Measurements from ENCODE around the gene COL8A1. TPM values are rescaled to one million over a fixed set of nuclear protein-coding genes. Genes with fewer than 3 reads are reported as not detected.

The COL8A1 gene
- total and polyA plus RNA-seq, 7 experiments from 2014 or later, result 0.13 to 0.24 (median 0.14) TPM; not detected in 3

- H3K36me3 Mint-ChIP-seq, result no peaks in the 10 kb centered on the region
- CTCF ChIA-PET, result no interaction called here
Observed at GRCh38 chr3:99620077-99620767, 18.2 kb upstream of the COL8A1 start.

GRCh38 chr3:99620976-99621375 lies 17.4 kb upstream of the COL8A1 start:
- H3K9me3 Mint-ChIP-seq, result peaks cover 0 to 12% (median 0%) of the 10 kb centered on the region in 11 donors
- no peaks in the 10 kb centered on the region for H3K9me3 ChIP-seq (ENCODE audit: control insufficient read depth in 2 of 3, low read length in 3 of 3)
- CTCF ChIA-PET, result no interaction called here
- H3K4me3 ChIP-seq (ENCODE audit: low read length), result no peak overlapping the region
- DNase-seq, result no peak
- no peaks in the 10 kb centered on the region for H3K4me1 ChIP-seq (ENCODE audit: control insufficient read depth in 2 of 2, insufficient read depth in 2 of 2, low read length in 2 of 2)
- peaks cover 0 to 12% (median 0%) of the 10 kb centered on the region in 5 donors for H3K27me3 Mint-ChIP-seq
- ATAC-seq, result no peak
- H3K36me3 ChIP-seq (ENCODE audit: control insufficient read depth in 2 of 3, insufficient read depth in 3 of 3, low read length in 3 of 3), result no peaks in the 10 kb centered on the region
- H3K27me3 ChIP-seq (ENCODE audit: control insufficient read depth in 2 of 2, insufficient read depth in 2 of 2, low read length in 2 of 2), result no peaks in the 10 kb centered on the region
- no peak overlapping the region for H3K27ac ChIP-seq (ENCODE audit: low read depth, low read length)
- intact Hi-C loops (cut with micrococcal nuclease), result no loop called here
- no peaks in the 10 kb centered on the region for H3K4me1 Mint-ChIP-seq
- no peak overlapping the region for H3K27ac Mint-ChIP-seq
- H3K36me3 Mint-ChIP-seq, result no peaks in the 10 kb centered on the region
- no peak overlapping the region for H3K4me3 Mint-ChIP-seq
- POLR2A ChIA-PET, result no interaction called here

More at GRCh38 chr3:99620077-99620767, 18.2 kb upstream of the COL8A1 start:
- Mint-ChIP-seq H3K4me3 (no peak overlapping the region), H3K9me3 (peaks cover 0 to 12% (median 2%) of the 10 kb centered on the region in 11 donors), H3K27ac (no peak overlapping the region), H3K4me1 (no peaks in the 10 kb centered on the region), H3K27me3 (peaks cover 0 to 12% (median 0%) of the 10 kb centered on the region in 5 donors)
- no peak for DNase-seq
- POLR2A ChIA-PET, result no interaction called here
- H3K9me3 ChIP-seq (ENCODE audit: control insufficient read depth in 2 of 3, low read length in 3 of 3), result no peaks in the 10 kb centered on the region
- no peak overlapping the region for H3K4me3 ChIP-seq (ENCODE audit: low read length)
- intact Hi-C loops (cut with micrococcal nuclease), result no loop called here
- H3K4me1 ChIP-seq (ENCODE audit: control insufficient read depth in 2 of 2, insufficient read depth in 2 of 2, low read length in 2 of 2), result no peaks in the 10 kb centered on the region
- ATAC-seq, result no peak
- no peak overlapping the region for H3K27ac ChIP-seq (ENCODE audit: low read depth, low read length)
- no peaks in the 10 kb centered on the region for H3K36me3 ChIP-seq (ENCODE audit: control insufficient read depth in 2 of 3, insufficient read depth in 3 of 3, low read length in 3 of 3)
- H3K27me3 ChIP-seq (ENCODE audit: control insufficient read depth in 2 of 2, insufficient read depth in 2 of 2, low read length in 2 of 2), result no peaks in the 10 kb centered on the region

GRCh38 chr3:99624496-99625236 lies 13.7 kb upstream of the COL8A1 start:
- DNase-seq, result no peak
- Mint-ChIP-seq H3K4me1 (no peaks in the 10 kb centered on the region), H3K4me3 (no peak overlapping the region), H3K9me3 (peaks cover 0 to 6% (median 0%) of the 10 kb centered on the region in 11 donors), H3K27me3 (peaks cover 0 to 6% (median 0%) of the 10 kb centered on the region in 5 donors), H3K27ac (no peak overlapping the region), H3K36me3 (no peaks in the 10 kb centered on the region)
- intact Hi-C loops (cut with micrococcal nuclease), result no loop called here
- POLR2A ChIA-PET, result no interaction called here
- H3K27ac ChIP-seq (ENCODE audit: low read depth, low read length), result no peak overlapping the region
- no peak for ATAC-seq
- H3K27me3 ChIP-seq (ENCODE audit: control insufficient read depth in 2 of 2, insufficient read depth in 2 of 2, low read length in 2 of 2), result no peaks in the 10 kb centered on the region
- H3K9me3 ChIP-seq (ENCODE audit: control insufficient read depth in 2 of 3, low read length in 3 of 3), result no peaks in the 10 kb centered on the region
- CTCF ChIA-PET, result no interaction called here
- H3K36me3 ChIP-seq (ENCODE audit: control insufficient read depth in 2 of 3, insufficient read depth in 3 of 3, low read length in 3 of 3), result no peaks in the 10 kb centered on the region
- no peaks in the 10 kb centered on the region for H3K4me1 ChIP-seq (ENCODE audit: control insufficient read depth in 2 of 2, insufficient read depth in 2 of 2, low read length in 2 of 2)
- no peak overlapping the region for H3K4me3 ChIP-seq (ENCODE audit: low read length)

GRCh38 chr3:99625237-99625622 lies 13.2 kb upstream of the COL8A1 start:
- Histone ChIP-seq H3K9me3 (ENCODE audit: control insufficient read depth in 2 of 3, low read length in 3 of 3) (no peaks in the 10 kb centered on the region), H3K4me1 (ENCODE audit: control insufficient read depth in 2 of 2, insufficient read depth in 2 of 2, low read length in 2 of 2) (no peaks in the 10 kb centered on the region), H3K27ac (ENCODE audit: low read depth, low read length) (no peak overlapping the region), H3K36me3 (ENCODE audit: control insufficient read depth in 2 of 3, insufficient read depth in 3 of 3, low read length in 3 of 3) (no peaks in the 10 kb centered on the region), H3K4me3 (ENCODE audit: low read length) (no peak overlapping the region), H3K27me3 (ENCODE audit: control insufficient read depth in 2 of 2, insufficient read depth in 2 of 2, low read length in 2 of 2) (no peaks in the 10 kb centered on the region)
- no peak for DNase-seq
- H3K27ac Mint-ChIP-seq, result no peak overlapping the region
- H3K27me3 Mint-ChIP-seq, result peaks cover 0 to 6% (median 0%) of the 10 kb centered on the region in 5 donors
- H3K36me3 Mint-ChIP-seq, result no peaks in the 10 kb centered on the region
- no peak overlapping the region for H3K4me3 Mint-ChIP-seq
- intact Hi-C loops (cut with micrococcal nuclease), result no loop called here
- no peaks in the 10 kb centered on the region for H3K4me1 Mint-ChIP-seq
- no peak for ATAC-seq
- H3K9me3 Mint-ChIP-seq, result peaks cover 0 to 6% (median 0%) of the 10 kb centered on the region in 11 donors
- ChIA-PET POLR2A (no interaction called here), CTCF (no interaction called here)

DNA sequence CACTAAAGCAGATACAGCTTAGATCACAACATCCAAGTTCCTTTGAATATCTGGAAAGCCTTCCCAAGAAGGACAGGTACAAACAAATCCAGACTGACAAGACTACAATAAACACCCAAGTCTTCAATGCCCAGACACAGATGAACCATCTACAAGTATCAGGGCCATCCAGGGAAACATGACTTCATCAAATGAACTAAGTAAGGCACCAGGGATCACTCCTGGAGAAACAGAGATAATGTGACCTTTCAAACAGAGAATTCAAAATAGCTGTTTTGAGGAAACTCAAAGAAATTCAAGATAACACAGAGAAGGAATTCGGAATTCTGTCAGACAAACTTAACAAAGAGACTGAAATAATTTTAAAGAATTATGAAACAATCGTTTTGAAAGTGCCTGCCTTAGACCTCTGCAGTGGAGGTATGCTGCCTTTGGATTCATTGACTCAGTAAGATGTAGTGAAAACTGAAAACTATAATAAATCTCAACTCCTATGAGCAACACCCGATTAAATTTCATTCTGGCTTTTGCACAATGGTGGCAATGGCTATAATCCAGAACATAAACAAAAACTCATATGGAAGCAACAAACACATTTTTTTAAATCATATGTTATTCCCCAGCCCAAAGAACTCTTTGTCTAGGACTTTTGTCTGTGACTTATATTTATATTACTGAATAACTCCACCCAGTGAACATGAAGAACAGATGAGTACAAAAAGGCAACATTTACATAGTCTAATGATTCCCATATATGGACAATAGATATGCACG lies 12.6 kb upstream of the COL8A1 start:
- no peaks in the 10 kb centered on the region for H3K4me1 Mint-ChIP-seq
- intact Hi-C loops (cut with micrococcal nuclease), result no loop called here
- no peak for ATAC-seq

DNA sequence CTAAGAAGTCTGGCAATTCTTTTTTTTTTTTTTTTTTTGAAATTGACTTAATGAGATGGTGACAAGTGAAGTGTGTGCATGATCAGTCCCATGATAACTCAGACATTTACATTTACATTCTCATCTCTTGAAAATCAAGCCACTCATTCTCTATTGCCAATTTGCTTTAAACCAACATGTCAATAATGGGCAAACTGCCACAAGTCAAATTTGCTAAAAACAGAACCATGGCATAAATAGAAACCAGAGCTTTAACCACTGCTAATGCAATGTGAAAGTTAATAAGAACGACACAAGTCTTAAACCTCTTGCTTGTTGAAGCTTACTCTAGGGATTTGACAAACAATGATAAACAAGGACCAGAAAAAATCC lies 12.0 kb upstream of the COL8A1 start:
- intact Hi-C loops (cut with micrococcal nuclease), result no loop called here
- ChIA-PET CTCF (interaction anchor here (0.7 kb wide), 1 partner anchor 10 kb away, joined by 4 read pairs; no protein-coding TSS in a partner anchor), POLR2A (no interaction called here)
- no peaks in the 10 kb centered on the region for H3K9me3 ChIP-seq (ENCODE audit: control insufficient read depth in 2 of 3, low read length in 3 of 3)
- H3K4me3 ChIP-seq (ENCODE audit: low read length), result no peak overlapping the region
- H3K9me3 Mint-ChIP-seq, result peaks cover 0 to 6% (median 0%) of the 10 kb centered on the region in 11 donors
- ATAC-seq (no peak), DNase-seq (no peak)
- H3K27ac Mint-ChIP-seq, result no peak overlapping the region
- H3K4me1 ChIP-seq (ENCODE audit: control insufficient read depth in 2 of 2, insufficient read depth in 2 of 2, low read length in 2 of 2), result no peaks in the 10 kb centered on the region
- H3K27me3 ChIP-seq (ENCODE audit: control insufficient read depth in 2 of 2, insufficient read depth in 2 of 2, low read length in 2 of 2), result no peaks in the 10 kb centered on the region
- peaks cover 0 to 9% (median 3%) of the 10 kb centered on the region in 5 donors for H3K27me3 Mint-ChIP-seq
- H3K36me3 ChIP-seq (ENCODE audit: control insufficient read depth in 2 of 3, insufficient read depth in 3 of 3, low read length in 3 of 3), result no peaks in the 10 kb centered on the region
- H3K4me3 Mint-ChIP-seq, result no peak overlapping the region
- H3K27ac ChIP-seq (ENCODE audit: low read depth, low read length), result no peak overlapping the region
- H3K36me3 Mint-ChIP-seq, result no peaks in the 10 kb centered on the region
- H3K4me1 Mint-ChIP-seq, result no peaks in the 10 kb centered on the region

More for the DNA sequence above, 12.6 kb upstream of the COL8A1 start:
- Mint-ChIP-seq H3K9me3 (peaks cover 0 to 6% (median 0%) of the 10 kb centered on the region in 11 donors), H3K4me3 (no peak overlapping the region), H3K27me3 (peaks cover 0 to 6% (median 0%) of the 10 kb centered on the region in 5 donors), H3K27ac (no peak overlapping the region), H3K36me3 (no peaks in the 10 kb centered on the region)
- no peaks in the 10 kb centered on the region for H3K27me3 ChIP-seq (ENCODE audit: control insufficient read depth in 2 of 2, insufficient read depth in 2 of 2, low read length in 2 of 2)
- POLR2A ChIA-PET, result no interaction called here
- H3K27ac ChIP-seq (ENCODE audit: low read depth, low read length), result no peak overlapping the region
- no peak for DNase-seq
- H3K9me3 ChIP-seq (ENCODE audit: control insufficient read depth in 2 of 3, low read length in 3 of 3), result no peaks in the 10 kb centered on the region
- CTCF ChIA-PET, result interaction anchor here (0.7 kb wide), 1 partner anchor 11 kb away, joined by 4 read pairs; no protein-coding TSS in a partner anchor
- no peaks in the 10 kb centered on the region for H3K4me1 ChIP-seq (ENCODE audit: control insufficient read depth in 2 of 2, insufficient read depth in 2 of 2, low read length in 2 of 2)
- H3K4me3 ChIP-seq (ENCODE audit: low read length), result no peak overlapping the region
- no peaks in the 10 kb centered on the region for H3K36me3 ChIP-seq (ENCODE audit: control insufficient read depth in 2 of 3, insufficient read depth in 3 of 3, low read length in 3 of 3)
